NCI-H2107 treated with DMSO at 0.1 percent for 48 hours (cell line): ENCODE measurements around the gene TPPP.
"Not testable (repeated sequence)": the region's sequence is repeated elsewhere in the genome, so short reads cannot be mapped to it uniquely, and the experiment has no call there.

ENCODE experiments used
- DNase-seq: peaks from one replicate; lab custom pipeline; 2025; ENCODE audit not compliant: unreplicated experiment; lab: John Stamatoyannopoulos, UW

The TPPP gene

DNA sequence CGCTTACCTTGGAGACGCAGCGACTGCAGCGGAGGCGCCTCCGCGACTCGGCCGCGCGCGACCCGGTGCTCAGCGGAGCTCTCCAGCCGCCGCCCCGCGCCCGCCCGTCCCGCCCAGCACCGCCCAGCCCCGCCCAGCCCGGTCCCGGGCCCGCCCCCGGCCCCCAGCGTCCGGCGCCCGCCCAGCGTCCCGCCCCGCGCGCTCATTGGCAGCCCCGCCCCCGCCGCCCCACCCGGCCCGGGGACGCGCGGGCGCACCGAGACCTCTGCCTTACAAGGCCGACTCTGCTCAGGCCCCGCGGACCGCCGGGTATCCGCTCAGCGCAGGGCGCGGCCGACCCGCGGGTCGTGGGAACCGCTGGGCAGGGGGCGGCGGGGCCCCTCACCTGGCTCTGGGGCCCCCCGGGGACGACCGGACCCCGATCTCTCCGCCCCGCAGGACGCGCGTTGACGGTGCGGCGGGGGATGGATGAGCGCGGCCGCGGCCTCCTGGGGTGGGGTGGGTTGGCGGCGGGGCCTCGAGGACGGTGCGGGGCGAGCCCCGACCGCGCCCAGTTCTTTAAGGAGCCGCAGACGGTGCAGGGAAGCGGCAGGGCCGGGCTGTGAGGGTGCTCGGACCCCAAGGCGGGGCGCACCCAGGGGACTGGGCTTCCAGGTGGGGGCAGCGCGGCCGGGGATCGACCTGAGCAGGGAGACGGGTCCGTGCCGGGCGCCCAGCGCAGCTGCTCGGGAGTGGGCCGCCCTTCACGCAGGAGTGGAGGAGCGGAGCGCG lies at the start of gene TPPP:
TPPP (minus strand) TSS at position 82 of the 771 bp plus-strand sequence. CDS start 15,292 bp downstream, outside the sequence.
- DNase-seq, result not testable (repeated sequence)

DNA sequence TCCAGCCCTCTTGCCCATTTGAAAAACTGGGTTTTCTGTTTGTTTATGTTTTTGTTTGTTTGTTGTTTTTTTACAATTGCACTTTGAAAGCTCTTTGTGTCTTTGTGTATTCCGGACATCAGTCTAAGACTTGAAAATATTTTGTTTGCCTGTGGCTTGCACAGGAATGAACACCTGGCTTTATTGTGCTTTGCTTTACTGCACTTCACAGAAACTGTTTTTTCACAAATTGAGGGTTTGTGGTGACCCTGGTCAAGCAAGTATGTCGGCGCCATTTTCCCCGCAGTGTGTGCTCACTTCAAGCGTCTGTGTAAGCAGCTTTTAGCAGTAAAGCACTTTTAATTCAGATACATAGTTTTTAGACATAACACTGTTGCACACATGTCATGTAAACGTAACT lies 49.1 kb upstream of the TPPP start:
- not testable (repeated sequence) for DNase-seq

DNA sequence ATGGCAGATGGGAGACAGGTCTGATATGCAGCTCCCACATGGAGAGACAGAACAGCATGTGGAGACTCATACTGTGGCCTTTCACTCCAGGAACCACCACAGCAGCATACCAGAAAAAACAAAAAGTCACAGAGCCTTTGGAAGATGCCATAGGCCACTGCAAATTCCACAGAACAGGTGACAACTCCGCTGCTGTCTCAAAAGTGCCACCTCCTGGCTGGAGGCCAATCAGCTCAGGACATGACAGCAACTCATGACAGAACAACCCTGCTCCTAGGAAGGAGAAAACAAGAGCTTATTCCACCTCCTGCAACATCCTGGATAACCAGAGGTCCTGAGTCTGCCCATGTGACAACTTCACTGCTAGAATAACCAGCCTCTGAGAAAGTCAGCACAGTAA lies 41.0 kb upstream of the TPPP start:
- DNase-seq, result not testable (repeated sequence)

DNA sequence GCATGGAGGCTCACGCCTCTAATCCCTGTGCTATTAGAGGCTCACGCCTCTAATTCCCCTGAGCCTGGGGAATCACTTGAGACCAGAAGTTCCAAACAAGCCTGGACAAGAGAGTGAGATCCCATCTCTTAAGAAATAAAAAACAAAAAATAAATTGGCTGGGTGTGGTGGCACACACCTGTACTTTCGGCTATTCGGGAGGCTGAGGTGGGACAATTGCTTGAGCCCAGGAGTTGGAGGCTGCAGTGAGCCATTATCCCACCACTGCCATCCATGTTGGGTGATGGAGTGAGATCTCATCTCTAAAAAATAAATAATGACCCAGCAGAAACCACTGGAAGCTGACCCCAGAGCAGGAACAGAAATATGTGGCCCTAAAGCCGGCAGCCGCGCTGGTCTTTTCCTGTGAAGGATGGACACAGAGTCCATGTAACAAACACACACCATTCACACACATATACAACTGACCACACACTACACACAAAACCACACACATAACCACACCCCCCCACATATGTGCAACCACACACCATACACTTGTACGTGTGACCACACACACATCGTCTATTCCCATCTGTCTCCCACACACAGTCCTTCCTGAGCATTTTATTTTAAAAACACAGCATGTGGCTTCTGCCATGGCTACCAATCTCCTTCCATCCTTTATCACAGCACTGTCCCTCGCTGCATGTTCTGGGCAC lies 39.8 kb upstream of the TPPP start:
- not testable (repeated sequence) for DNase-seq

DNA sequence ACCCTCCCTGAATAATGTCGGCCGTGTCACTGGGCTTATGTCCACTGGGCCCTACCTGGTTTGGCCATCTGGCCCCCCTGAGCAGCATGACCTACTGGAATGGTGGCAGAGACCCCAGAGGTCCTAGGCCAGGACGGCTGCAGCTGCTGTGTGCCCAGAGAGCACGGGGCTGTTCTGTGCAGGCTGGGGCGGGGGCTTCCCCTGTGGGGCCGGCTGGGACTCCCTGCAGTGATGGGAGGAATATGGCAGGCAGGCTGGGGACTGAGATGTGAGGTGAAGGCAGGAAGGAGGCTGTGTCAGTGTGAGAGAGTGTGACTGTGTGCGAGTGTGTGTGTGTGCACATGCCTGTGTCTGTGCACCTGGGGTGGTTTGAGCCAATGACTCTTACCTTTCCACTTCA lies 36.1 kb upstream of the TPPP start:
- not testable (repeated sequence) for DNase-seq

DNA sequence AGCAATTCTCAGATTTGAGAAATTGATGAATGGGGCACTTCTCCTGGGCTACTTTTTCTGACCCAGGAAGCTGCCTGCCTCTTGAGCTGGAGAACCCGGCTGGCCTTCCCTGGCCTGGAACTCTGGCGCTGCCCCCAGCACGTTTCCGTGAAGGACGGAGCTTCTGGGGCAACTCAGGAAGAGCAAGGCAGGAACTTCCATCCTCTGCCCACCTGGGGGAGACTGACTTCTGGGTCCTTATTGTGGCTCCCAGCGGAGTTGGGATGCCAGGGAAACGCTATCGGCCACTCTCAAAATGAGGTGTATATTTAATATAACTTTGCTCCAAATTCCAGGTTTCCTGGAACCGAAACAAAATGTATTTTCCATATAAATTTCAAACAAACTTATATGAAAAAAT lies 33.9 kb upstream of the TPPP start:
- DNase-seq, result not testable (repeated sequence)

DNA sequence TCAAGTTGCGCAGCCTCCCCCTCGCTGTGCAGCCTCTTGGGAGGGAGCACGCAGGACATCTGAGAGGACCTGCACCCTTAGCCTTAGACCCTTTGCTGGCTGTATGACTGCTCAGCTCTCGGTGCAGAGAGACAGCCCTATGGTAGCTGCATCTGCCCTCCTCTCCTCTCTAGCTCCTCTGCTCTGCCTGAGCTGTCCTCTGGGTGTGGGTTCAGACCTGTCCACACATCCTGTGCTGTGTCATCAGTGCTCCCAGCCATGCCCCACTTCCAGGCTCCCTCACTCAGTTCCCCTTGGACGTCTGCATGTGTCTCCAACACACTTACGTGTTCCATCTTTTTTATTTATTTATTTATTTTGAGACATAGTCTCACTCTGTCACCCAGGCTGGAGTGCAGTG lies 30.7 kb upstream of the TPPP start:
- DNase-seq, result not testable (repeated sequence)

DNA sequence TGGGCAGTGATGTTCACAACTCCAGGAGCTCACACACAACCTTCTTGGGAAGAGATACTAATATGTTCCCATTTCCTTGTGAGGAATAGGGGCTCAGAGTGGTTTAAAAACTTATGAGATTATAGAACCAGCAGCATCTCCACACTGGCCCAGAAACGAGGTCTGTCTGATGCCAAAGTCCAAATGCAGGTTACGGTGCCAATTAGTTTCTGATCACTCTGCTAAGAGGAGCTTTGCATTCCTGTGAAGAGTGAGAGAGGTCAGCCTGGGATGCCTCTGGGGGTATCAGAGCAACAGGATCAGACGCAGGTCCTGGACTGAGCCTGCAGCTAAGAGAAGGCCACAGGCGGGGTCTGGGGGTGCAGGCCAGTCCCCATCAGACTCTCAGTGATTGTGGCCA lies 30.2 kb upstream of the TPPP start:
- DNase-seq, result not testable (repeated sequence)

DNA sequence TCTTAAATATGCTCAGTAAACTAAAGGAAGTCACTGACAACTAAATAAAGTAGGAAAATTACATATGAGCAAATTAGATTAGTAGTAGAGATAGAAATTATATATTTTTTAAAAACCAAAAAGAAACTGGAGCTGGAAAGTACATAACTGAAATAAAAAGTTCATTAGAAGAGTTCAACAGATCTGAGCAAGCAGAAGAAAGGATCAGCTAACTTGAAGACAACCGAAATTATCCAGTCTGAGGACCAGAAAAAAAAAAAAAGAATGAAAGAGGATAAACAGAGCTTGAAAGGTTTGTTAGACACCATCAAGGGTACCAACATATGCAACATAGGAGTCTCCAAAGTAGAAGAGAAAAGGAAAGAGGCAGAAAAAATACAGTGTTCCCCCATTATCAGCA lies 26.2 kb upstream of the TPPP start:
- DNase-seq, result not testable (repeated sequence)

DNA sequence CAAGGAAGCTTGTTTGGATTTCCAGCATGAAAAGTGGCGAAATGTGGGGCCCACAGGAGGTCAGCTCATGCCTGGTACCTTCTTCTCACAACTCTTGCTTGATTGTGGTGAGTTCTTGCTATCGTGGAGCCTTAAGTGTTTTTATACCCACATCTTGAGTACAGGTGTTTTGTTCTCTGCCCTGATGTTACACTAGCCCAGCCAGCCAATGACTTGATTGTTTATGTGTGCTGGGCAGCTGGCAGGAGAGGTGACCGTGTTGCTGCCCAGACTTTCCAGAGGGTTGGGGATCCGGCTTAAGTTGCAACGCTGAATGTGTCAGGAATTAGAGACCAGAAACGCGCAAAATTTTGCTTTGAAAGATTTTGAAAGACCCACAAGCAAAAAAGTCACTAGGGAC lies 24.0 kb upstream of the TPPP start:
- no peak for DNase-seq

DNA sequence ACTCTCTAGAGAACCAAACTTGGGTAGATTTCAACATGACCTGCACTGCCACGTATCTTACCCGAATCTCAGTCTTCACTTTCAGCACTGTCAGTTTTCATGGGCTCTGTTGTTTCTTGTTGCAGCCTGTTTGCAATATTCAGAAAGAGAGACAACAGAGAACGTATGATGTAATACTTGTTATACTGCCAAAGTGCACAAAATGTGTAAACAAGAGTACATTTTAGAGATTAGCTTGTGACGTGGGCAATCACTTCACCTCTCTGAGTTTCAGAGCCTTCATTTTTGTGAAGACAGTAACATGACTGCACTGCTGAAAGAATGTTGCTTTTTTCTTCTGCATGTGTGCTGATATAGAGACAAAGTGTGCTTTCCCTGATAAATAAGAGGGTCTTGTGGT lies 23.6 kb upstream of the TPPP start:
- DNase-seq, result not testable (repeated sequence)

DNA sequence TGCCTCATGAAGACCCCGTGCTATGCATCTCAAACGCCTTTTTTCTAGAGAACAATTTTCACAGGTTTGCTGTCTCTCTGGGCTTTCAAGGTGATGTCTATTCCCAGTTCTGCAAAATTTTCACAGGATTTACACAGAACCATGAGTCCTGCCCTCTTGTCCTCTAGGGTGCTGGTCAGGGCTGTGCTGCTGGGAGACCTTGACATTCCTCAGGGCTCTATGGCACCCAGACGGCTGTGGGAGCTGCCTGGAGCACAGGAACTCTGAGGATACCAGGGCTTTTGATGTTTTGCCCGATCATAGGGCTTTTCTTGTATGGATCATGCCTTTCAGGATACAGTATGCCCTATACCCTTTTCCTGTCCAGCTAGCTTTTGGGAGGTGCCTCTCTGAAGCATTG lies 22.5 kb upstream of the TPPP start:
- not testable (repeated sequence) for DNase-seq

DNA sequence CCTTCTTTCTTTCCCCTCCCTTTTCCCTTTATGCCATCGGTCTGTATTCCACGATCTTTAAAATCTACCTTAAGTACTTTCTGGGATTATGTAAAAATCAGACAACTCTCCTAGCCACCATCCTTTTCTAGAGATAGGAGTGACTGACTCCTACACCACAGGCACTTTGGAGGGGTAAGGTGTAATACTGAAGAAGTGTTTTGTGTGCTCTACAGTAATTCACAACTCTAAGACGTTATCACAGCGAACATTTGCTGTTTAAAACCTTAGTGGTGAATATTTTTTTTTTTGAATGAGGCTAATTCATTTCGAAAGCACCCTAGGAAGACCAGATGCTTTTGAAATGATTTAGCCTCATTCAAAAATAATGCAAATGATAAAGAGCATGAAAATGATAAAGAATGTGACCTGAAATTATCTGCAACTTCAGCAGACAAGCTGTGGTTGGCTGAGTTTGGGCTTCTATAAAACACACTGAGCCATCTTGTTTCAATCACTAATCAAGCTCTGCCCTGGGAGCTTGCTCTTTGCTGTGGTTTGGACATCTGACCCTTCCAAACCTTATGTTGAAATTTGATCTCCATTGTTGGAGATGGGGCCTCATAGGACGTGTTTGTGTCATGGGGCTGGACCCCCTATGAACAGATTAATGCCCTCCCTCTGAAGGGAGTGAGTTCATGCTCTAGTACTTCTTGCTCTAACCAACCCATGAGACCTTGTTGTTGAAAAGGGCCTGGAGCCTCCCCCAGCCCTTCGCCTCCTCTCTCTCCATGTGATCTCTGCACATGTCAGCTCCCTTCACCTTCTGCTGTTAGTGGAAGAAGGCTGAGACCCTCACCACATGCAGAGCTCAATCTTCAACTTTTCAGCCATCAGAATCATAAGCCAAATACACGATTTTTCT lies 21.3 kb upstream of the TPPP start:
- not testable (repeated sequence) for DNase-seq

DNA sequence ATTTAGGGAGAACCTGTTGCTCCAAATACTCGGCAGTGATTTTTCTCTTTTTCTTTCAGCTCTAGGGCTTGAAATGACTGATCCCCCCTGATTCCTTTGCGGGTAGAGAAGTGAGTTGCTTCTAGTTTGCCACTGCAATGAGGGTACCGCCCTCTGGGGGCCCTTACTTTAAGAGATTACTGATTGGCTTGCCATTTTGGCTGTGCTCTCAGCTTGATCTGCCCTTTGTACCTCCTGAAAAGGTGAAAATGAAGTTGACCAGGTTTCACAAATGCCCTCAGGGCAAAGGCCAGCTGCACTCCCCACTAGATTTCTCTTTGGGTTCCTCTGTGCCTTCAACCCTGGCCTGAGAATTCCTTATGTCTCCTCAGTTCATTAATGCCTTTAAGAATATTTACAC lies 20.5 kb upstream of the TPPP start:
- not testable (repeated sequence) for DNase-seq

DNA sequence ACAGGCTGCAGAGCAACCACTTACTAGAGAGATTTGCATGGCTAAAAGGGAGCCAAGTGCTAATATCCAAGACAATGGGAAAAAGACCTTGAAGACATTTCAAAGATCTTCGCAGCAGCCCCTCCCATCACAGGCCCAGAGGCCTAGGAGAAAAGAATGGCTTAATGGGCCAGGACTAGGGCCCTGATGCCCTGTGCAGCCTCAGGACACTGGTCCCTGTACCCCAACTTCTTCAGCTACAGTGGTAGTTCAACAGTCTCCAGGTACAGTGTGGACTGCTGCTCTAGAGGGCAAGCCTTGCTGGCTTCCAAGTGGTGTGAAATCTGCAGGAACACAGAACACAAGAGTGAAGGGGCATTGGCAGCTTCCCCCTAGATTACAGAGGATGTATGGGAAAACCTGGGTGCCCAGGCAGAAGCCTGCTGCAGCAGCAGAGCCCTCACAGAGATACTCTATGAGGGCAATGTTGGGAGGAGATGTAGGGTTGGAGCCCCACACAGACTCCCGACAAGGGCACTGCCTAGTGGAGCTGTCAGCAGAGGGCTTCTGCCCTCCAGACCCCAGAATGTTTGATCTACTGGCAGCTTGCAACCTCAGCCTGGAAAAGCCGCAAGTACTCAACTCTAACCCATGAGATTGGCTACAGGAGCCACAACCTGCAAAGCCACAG lies 15.8 kb upstream of the TPPP start:
- not testable (repeated sequence) for DNase-seq

DNA sequence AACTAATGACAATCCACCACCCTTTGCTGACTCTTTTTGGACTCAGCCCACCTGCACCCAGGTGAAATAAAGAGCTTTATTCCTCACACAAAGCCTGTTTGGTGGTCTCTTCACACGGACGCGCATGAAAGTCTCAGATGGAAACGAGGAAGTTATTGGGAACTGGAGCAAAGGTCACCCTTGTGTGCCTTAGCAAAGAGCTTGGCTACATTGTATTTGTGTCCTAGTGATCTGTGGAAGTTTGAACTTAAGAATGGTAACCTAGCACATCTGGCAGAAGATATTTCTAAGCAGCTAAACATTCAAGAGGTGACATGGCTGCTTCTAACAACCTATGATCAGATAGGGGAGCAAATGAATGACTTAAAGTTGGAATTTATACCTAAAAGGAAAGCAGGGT lies 15.2 kb upstream of the TPPP start:
- not testable (repeated sequence) for DNase-seq

DNA sequence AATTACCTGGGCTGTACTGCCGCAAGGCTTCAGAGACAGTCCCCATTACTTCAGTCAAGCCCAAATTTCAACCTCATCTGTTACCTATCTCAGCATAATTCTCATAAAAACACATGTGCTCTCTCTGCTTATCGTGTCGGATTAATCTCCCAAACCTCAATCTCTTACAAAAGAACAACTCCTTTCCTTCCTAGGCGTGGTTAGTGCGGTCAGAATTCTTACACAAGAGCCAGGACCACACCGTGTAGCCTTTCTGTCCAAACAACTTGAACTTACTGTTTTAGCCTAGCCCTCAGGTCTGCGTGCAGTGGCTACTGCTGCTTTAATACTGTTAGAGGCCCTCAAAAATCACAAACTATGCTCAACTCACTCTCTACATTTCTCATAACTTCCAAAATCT lies 13.0 kb upstream of the TPPP start:
- DNase-seq, result not testable (repeated sequence)

DNA sequence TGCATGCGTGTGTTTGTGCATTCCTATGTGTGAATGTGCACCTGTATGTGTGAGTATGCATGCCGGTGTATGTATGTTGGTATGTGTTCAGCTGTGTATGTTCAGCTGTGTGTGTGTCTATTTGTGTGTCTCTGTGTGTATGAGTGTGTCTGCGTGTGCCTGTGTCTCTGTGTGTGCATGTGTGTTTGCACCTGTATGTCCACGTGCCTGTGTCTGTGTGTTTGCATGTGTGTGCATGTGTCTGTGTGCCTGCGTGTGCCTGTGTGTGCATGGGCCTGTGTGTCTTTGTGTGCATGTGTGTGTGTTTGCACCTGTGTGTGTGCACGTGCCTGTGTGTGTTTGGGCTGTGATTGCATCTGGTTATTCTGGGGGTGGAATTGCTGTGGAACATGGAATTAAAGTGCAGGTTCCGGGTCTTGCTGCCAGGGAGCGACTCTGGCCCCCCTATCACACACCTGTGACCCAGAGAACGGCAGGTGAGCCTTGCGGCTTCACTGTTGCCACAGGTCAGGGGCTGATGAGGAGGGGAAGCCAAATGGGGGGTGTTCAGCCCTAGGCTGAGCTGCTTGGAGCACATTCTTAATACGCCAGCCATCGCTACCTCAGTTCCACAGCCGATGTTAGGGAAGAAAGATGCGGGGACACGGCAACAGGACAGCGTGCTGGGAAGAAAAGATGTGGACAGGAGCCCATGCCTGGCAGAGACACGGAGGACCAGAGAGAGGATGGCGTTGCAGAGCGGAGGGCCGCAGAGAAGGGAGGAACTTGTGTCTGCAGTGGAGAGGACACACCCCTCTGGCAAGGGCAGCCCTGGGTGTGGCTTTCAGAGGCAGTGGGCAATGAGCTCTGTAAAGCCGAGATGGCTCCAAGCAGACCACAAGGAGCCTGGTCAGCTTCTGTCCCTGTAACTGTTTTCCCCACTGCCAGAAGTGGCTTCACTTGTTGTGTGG lies 3.9 kb upstream of the TPPP start:
- DNase-seq, result not testable (repeated sequence)

DNA sequence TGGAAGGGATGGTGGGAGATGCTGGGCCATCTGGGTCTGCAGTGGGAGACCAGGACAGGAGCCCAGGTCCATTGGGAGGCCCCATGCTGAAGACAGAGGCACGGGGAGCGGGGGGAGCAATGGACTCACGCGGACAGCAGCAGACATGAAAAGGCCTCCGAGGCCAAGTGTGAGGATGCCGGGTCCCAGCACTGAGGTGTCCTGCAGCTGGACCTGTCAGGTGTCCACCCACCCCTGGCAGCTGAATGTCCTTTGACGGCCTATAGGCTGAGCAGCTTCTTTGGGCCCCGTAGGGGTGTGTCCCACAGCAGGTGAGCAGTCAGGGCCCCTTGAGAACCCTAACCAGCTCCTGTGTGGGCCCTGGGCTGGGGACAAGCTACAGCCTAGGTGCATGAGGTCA lies 3.0 kb upstream of the TPPP start:
- DNase-seq, result not testable (repeated sequence)

DNA sequence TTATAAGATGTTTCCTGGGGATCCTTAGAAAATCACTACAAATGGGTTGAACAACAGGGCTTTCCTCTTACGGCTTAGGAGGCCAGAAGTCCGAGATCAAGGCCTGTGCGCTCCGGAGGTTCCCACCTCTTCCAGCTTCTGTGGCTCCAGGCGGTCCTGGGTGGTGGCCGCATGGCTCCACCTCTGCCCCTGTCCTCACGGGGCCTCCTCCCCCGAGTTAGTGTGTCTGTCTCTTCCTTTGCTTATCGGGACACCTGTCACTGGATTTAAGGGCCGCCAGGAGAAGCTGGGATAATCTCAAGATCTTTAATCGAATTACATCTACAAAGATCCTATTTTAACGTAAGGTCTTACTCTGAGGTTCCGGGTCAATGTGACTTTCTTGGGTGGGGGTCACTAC lies 2.3 kb upstream of the TPPP start:
- not testable (repeated sequence) for DNase-seq
